Ascending aorta (tissue), 2 donors: Measurements from ENCODE around the gene PPP2R5C. TPM values are rescaled to one million over a fixed set of nuclear protein-coding genes. Genes with fewer than 3 reads are reported as not detected.

Experiments used
- DNase-seq, 2 donors: peaks; one replicate each; pipeline ENCODE4 v3.0.0-alpha.2; 2019; ENCODE audit warnings: low spot score in 2 of 2
- H3K27ac ChIP-seq, 2 donors: fragments of 200-600 bp; sonication (generic); one replicate each; pipeline ENCODE4 v1.5.1; 2016 to 2017; ENCODE audit warnings: mild to moderate bottlenecking in 1 of 2
- H3K27me3 ChIP-seq: fragments of 200-600 bp; sonication (generic); one replicate; pipeline ENCODE4 v1.5.1; 2017
- H3K36me3 ChIP-seq, 2 donors: fragments of 200-600 bp; sonication (generic); one replicate each; pipeline ENCODE4 v1.5.1; 2016
- H3K4me1 ChIP-seq, 2 donors: fragments of 200-600 bp; sonication (generic); one replicate each; pipeline ENCODE4 v1.5.1; 2016 to 2017; ENCODE audit warnings: mild to moderate bottlenecking in 1 of 2
- H3K4me3 ChIP-seq, 2 donors: fragments of 200-600 bp; sonication (generic); one replicate each; pipeline ENCODE4 v1.5.1; 2016 to 2017; ENCODE audit warnings: mild to moderate bottlenecking in 1 of 2
- H3K9me3 ChIP-seq, 2 donors: fragments of 200-600 bp; sonication (generic); one replicate each; pipeline ENCODE4 v1.5.1; 2016
- intact Hi-C: fragments of 100-400 bp; cut with DNase I; formaldehyde crosslinking; loops from one replicate; pipeline ENCODE4 v1.15.1; 2023
- total RNA-seq: library from RNA; depleted of rRNA; stranded (reverse); fragments of >200 nt; gene quantifications from one replicate; pipeline ENCODE4 v1.1.0, GENCODE V29; 2016
- TF ChIP-seq, protein P1 (sequence below), 3 experiments: fragments of 200-600 bp in 2 of 3; fragments of 450-650 bp in 1 of 3; sonication (generic) in 2 of 3; IDR thresholded peaks; one replicate each; pipeline ENCODE4 v1.5.1; 2016 to 2019; ENCODE audit warnings: antibody characterized with exemption in 3 of 3, mild to moderate bottlenecking in 1 of 3, moderate library complexity in 1 of 3

The PPP2R5C gene
- total RNA-seq, 1 donor from 2014 or later, result 45.6 TPM

DNA sequence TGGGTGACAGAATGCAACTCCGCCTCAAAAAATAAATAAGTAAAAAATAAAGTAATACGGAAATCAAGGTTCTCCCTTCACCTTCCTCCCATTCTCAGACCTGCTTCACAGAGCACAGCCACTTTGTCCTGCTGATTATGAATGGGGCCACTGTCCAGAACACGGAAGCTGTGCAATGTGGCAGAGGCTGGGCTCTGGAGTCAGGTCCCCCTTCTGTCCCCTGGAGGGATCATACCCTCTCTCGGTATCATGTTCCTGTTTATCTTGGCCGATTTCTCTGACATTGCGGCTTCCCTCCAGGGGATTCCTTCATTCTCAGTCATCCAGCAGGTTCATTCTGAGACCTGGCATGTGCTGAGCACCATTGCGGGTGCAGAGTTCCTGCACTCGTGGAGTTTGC, 11.3 kb downstream of the PPP2R5C start:
- peaks cover 0 to under 1% of the 10 kb centered on the region in 2 donors for H3K36me3 ChIP-seq
- H3K27ac ChIP-seq, result no peak overlapping the region
- TF ChIP-seq, protein P1, sequence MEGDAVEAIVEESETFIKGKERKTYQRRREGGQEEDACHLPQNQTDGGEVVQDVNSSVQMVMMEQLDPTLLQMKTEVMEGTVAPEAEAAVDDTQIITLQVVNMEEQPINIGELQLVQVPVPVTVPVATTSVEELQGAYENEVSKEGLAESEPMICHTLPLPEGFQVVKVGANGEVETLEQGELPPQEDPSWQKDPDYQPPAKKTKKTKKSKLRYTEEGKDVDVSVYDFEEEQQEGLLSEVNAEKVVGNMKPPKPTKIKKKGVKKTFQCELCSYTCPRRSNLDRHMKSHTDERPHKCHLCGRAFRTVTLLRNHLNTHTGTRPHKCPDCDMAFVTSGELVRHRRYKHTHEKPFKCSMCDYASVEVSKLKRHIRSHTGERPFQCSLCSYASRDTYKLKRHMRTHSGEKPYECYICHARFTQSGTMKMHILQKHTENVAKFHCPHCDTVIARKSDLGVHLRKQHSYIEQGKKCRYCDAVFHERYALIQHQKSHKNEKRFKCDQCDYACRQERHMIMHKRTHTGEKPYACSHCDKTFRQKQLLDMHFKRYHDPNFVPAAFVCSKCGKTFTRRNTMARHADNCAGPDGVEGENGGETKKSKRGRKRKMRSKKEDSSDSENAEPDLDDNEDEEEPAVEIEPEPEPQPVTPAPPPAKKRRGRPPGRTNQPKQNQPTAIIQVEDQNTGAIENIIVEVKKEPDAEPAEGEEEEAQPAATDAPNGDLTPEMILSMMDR (IDR thresholded peaks at IDR 0.05), result no peak
- no peak overlapping the region for H3K4me3 ChIP-seq
- intact Hi-C loops, result no loop called here
- H3K27me3 ChIP-seq, result no peaks in the 10 kb centered on the region
- H3K4me1 ChIP-seq, result no peaks in the 10 kb centered on the region
- H3K9me3 ChIP-seq, result no peaks in the 10 kb centered on the region
- DNase-seq, result no peak

DNA sequence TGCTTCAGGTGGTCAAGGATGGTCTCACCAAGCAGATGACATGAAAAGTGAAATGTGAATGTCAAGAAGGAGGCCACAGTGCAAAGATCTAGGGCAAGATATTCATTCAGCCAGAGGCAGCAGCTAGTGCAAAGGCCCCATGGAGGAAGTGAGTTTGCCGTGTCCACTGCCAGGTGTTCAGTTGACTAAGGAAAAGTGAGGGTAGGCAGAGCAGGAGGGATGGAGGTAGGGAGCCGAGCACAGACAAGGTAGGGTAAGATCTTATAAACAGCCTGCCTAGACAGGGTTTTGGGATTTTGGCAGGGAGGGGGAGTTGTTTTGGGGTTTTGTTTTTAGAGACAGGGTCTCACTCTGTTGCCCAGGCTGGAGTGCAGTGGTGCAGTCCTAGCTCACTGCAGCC, 11.9 kb downstream of the PPP2R5C start:
- Histone ChIP-seq H3K27me3 (no peaks in the 10 kb centered on the region), H3K27ac (no peak overlapping the region), H3K4me3 (no peak overlapping the region), H3K4me1 (no peaks in the 10 kb centered on the region), H3K36me3 (no peaks in the 10 kb centered on the region), H3K9me3 (no peaks in the 10 kb centered on the region)
- TF ChIP-seq, protein P1 (IDR thresholded peaks at IDR 0.05), result no peak
- intact Hi-C loops, result no loop called here
- DNase-seq, result no peak

- TF ChIP-seq, protein P1 (IDR thresholded peaks at IDR 0.05), result no peak
- H3K4me1 ChIP-seq, result no peaks in the 10 kb centered on the region
- H3K4me3 ChIP-seq, result no peak overlapping the region
- no peaks in the 10 kb centered on the region for H3K9me3 ChIP-seq
- H3K27me3 ChIP-seq, result no peaks in the 10 kb centered on the region
- H3K36me3 ChIP-seq, result no peaks in the 10 kb centered on the region
- H3K27ac ChIP-seq, result no peak overlapping the region
- DNase-seq, result no peak
- intact Hi-C loops, result no loop called here
These were observed 12.7 kb downstream of the PPP2R5C start for GRCh38 chr14:101774006-101774795.

DNA sequence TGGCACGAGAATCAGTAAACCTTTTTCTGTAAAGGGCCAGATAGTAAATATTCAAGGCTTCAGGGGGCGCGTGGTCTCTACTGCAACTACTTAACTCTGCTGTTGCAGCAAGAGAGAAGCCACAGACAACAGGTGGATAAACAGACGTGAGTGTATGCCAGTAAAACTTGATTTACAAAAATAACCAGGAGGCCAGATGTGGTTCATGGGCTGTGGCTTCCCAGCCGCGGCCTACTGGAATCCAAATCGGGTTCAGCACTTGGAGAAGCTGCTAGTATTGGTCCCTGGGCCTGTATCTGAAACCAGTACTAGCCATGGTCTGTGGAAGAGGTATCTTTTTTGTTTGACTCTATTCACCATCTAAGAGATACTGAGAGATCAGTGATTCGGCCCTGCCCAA, 13.3 kb downstream of the PPP2R5C start:
- no peak for DNase-seq
- Histone ChIP-seq H3K27me3 (no peaks in the 10 kb centered on the region), H3K4me1 (no peaks in the 10 kb centered on the region), H3K4me3 (no peak overlapping the region), H3K9me3 (no peaks in the 10 kb centered on the region), H3K27ac (no peak overlapping the region), H3K36me3 (no peaks in the 10 kb centered on the region)
- intact Hi-C loops, result no loop called here
- TF ChIP-seq, protein P1 (IDR thresholded peaks at IDR 0.05), result no peak

GRCh38 chr14:101775826-101776225, 14.3 kb downstream of the PPP2R5C start:
- intact Hi-C loops, result no loop called here
- DNase-seq, result no peak
- no peak overlapping the region for H3K4me3 ChIP-seq
- H3K9me3 ChIP-seq, result no peaks in the 10 kb centered on the region
- TF ChIP-seq, protein P1 (IDR thresholded peaks at IDR 0.05), result no peak
- no peak overlapping the region for H3K27ac ChIP-seq
- peaks cover 0 to 6% of the 10 kb centered on the region in 2 donors for H3K4me1 ChIP-seq
- no peaks in the 10 kb centered on the region for H3K36me3 ChIP-seq
- H3K27me3 ChIP-seq, result no peaks in the 10 kb centered on the region
